Neural progenitor cell (in vitro differentiated cells): Measurements from ENCODE around the gene GPR161. TPM values are rescaled to one million over a fixed set of nuclear protein-coding genes. Genes with fewer than 3 reads are reported as not detected.

Experiments used
- DNase-seq: peaks from one replicate; pipeline ENCODE4 v3.0.0-alpha.2; 2016; ENCODE audit warnings: low spot score
- H2AFZ ChIP-seq: fragments of 200-600 bp; sonication (generic); replicated peaks from 2 replicates; pipeline ENCODE4 v1.6.1; 2016; ENCODE audit warnings: antibody characterized with exemption
- H3F3A ChIP-seq: fragments of 200-600 bp; sonication (generic); 2 replicates; pipeline ENCODE4 v1.6.1; 2016; ENCODE audit warnings: antibody characterized with exemption, low read depth
- H3K27ac ChIP-seq: fragments of 200-600 bp; sonication (generic); 2 replicates; pipeline ENCODE4 v1.5.1; 2016; ENCODE audit warnings: mild to moderate bottlenecking
- H3K27me3 ChIP-seq: fragments of 200-600 bp; sonication (generic); 2 replicates; pipeline ENCODE4 v1.6.1; 2016; ENCODE audit warnings: mild to moderate bottlenecking, moderate library complexity
- H3K36me3 ChIP-seq: fragments of 200-600 bp; sonication (generic); 2 replicates; pipeline ENCODE4 v1.5.1; 2016
- H3K4me1 ChIP-seq: fragments of 200-600 bp; sonication (generic); 2 replicates; pipeline ENCODE4 v1.6.1; 2016; ENCODE audit warnings: mixed run types
- H3K4me2 ChIP-seq: fragments of 200-600 bp; sonication (generic); 2 replicates; pipeline ENCODE4 v1.6.1; 2016
- H3K4me3 ChIP-seq: fragments of 200-600 bp; sonication (generic); 2 replicates; pipeline ENCODE4 v1.5.1; 2016
- H3K79me2 ChIP-seq: fragments of 200-600 bp; sonication (generic); 2 replicates; pipeline ENCODE4 v1.6.1; 2016; ENCODE audit warnings: low read depth
- H3K9ac ChIP-seq: fragments of 200-600 bp; sonication (generic); 2 replicates; pipeline ENCODE4 v1.6.1; 2016
- H3K9me3 ChIP-seq: fragments of 200-600 bp; sonication (generic); 2 replicates; pipeline ENCODE4 v1.5.1; 2016; ENCODE audit warnings: low read depth
- H4K20me1 ChIP-seq: fragments of 200-600 bp; sonication (generic); 2 replicates; pipeline ENCODE4 v1.6.1; 2016; ENCODE audit warnings: low read depth
- H3K27ac Mint-ChIP-seq: 3 replicates; pipeline ENCODE4 v1.8.0; 2021; ENCODE audit warnings: mixed read lengths
- H3K27me3 Mint-ChIP-seq: 2 replicates; pipeline ENCODE4 v1.8.0; 2022; ENCODE audit warnings: low read depth, mild to moderate bottlenecking, inconsistent platforms, moderate library complexity, mixed read lengths; ENCODE audit not compliant: insufficient read depth
- H3K36me3 Mint-ChIP-seq: 3 replicates; pipeline ENCODE4 v1.8.0; 2021; ENCODE audit warnings: mixed read lengths
- H3K4me1 Mint-ChIP-seq: 3 replicates; pipeline ENCODE4 v1.8.0; 2021; ENCODE audit warnings: mixed read lengths
- H3K4me3 Mint-ChIP-seq: 3 replicates; pipeline ENCODE4 v1.8.0; 2021; ENCODE audit warnings: mild to moderate bottlenecking, moderate library complexity, mixed read lengths
- H3K9me3 Mint-ChIP-seq: 3 replicates; pipeline ENCODE4 v1.8.0; 2020; ENCODE audit warnings: mixed read lengths
- CTCF ChIP-seq: fragments of 200-600 bp; sonication (generic); IDR thresholded peaks from 2 replicates; pipeline ENCODE4 v1.5.1; 2017; ENCODE audit warnings: antibody characterized with exemption, mild to moderate bottlenecking
- EZH2 ChIP-seq: fragments of 200-600 bp; sonication (generic); IDR thresholded peaks from 2 replicates; pipeline ENCODE4 v1.6.1; 2017; ENCODE audit warnings: antibody characterized with exemption, mild to moderate bottlenecking, moderate library complexity
- EZH2phosphoT487 ChIP-seq: fragments of 200-600 bp; sonication (generic); IDR thresholded peaks from 2 replicates; pipeline ENCODE4 v1.6.1; 2017; ENCODE audit warnings: antibody characterized with exemption
- total RNA-seq: library from RNA; depleted of rRNA; stranded (reverse); fragments of >200 nt; gene quantifications from 2 replicates; pipeline ENCODE4 v1.2.3, GENCODE V29; 2015; ENCODE audit warnings: low replicate concordance

The GPR161 gene
- total RNA-seq, 1 donor from 2014 or later = 21.1 TPM

DNA sequence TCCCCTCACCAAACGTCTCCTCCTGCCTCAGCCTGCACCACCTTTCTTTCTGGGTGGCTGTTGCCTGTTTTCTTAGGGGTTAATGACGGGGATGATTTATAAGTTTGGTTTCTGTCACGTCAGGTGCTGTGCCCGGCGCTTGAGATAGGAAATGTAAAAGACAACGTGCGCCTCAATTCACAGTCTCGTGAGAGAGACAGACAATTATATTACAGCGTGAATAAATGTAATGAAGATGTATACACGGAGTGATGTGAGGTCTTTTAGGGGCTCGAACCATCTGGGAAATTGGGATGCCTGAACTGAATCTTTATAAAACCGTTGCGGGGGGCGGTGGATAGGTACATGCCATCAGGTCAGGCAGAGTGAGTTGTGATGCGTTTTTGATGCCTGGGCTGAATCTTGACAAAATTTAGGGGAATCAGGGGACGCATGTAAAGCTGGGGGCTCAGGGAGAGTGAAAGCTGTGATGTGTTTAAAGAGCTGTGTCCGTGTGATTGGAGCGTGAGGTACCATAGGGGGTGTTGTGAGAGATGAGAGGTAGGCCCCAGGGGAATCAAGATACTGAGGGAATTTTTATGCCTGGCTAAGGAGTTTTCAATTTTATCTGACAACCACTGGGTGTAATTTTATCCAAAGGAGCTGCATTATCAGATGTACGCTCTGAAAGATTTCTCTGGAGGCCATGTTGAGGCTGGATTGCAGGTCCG is 42.9 kb upstream of the GPR161 start:
- no peaks in the 10 kb centered on the region for H3K9me3 ChIP-seq
- peak overlapping the region; percentile 87 for H3K27ac ChIP-seq
- TF ChIP-seq EZH2 (no peak), CTCF (no peak), EZH2phosphoT487 (no peak)

GRCh38 chr1:168178638-168179437 is 42.1 kb upstream of the GPR161 start, which contains the start of gene TIPRL:
Gene TIPRL, plus strand, starts transcription at chr1:168178962. Its CDS starts 116 bp downstream, at chr1:168179078.
- TF ChIP-seq CTCF (peak; percentile 74), EZH2phosphoT487 (no peak)
- H3K9me3 Mint-ChIP-seq = peaks cover 2% of the 10 kb centered on the region

More for the DNA sequence above, 42.9 kb upstream of the GPR161 start:
- Histone ChIP-seq H2AFZ (peak overlapping the region; percentile 94), H3K36me3 (no peaks in the 10 kb centered on the region), H3K9ac (peak overlapping the region; percentile 63), H3K4me1 (peaks cover 9% of the 10 kb centered on the region), H3K79me2 (peaks cover 43% of the 10 kb centered on the region), H3F3A (peaks cover 18% of the 10 kb centered on the region), H3K4me3 (peak overlapping the region; percentile 67), H3K27me3 (no peaks in the 10 kb centered on the region), H3K4me2 (peak overlapping the region; percentile 92), H4K20me1 (no peaks in the 10 kb centered on the region)
- peaks cover 2% of the 10 kb centered on the region for H3K9me3 Mint-ChIP-seq
- H3K27me3 Mint-ChIP-seq = peaks cover 7% of the 10 kb centered on the region
- H3K36me3 Mint-ChIP-seq = no peaks in the 10 kb centered on the region
- H3K27ac Mint-ChIP-seq = no peak overlapping the region
- H3K4me3 Mint-ChIP-seq = no peak overlapping the region
- H3K4me1 Mint-ChIP-seq = no peaks in the 10 kb centered on the region
- DNase-seq = peak; percentile 13

GRCh38 chr1:168178227-168178637 is 41.5 kb upstream of the GPR161 start:
- H3K4me3 ChIP-seq = peak overlapping the region; percentile 67
- H3K9me3 Mint-ChIP-seq = peaks cover 2% of the 10 kb centered on the region
- peaks cover 9% of the 10 kb centered on the region for H3K4me1 ChIP-seq
- no peak overlapping the region for H3K9ac ChIP-seq
- H3K27me3 Mint-ChIP-seq = peaks cover 7% of the 10 kb centered on the region
- no peaks in the 10 kb centered on the region for H3K36me3 Mint-ChIP-seq
- H3K27ac ChIP-seq = peak overlapping the region; percentile 14
- H3K27ac Mint-ChIP-seq = no peak overlapping the region
- peaks cover 41% of the 10 kb centered on the region for H3K79me2 ChIP-seq
- H4K20me1 ChIP-seq = no peaks in the 10 kb centered on the region
- TF ChIP-seq CTCF = no peak
- no peak for TF ChIP-seq EZH2phosphoT487
- TF ChIP-seq EZH2 = no peak
- H3K4me3 Mint-ChIP-seq = no peak overlapping the region
- peak overlapping the region; percentile 69 for H2AFZ ChIP-seq
- H3K4me2 ChIP-seq = peak overlapping the region; percentile 36
- H3K36me3 ChIP-seq = no peaks in the 10 kb centered on the region
- H3F3A ChIP-seq = peaks cover 18% of the 10 kb centered on the region
- H3K4me1 Mint-ChIP-seq = no peaks in the 10 kb centered on the region
- H3K9me3 ChIP-seq = no peaks in the 10 kb centered on the region
- no peaks in the 10 kb centered on the region for H3K27me3 ChIP-seq
- DNase-seq = no peak

More at GRCh38 chr1:168178638-168179437, 42.1 kb upstream of the GPR161 start, which contains the start of gene TIPRL:
- Histone ChIP-seq H3K36me3 (no peaks in the 10 kb centered on the region), H3K4me1 (peaks cover 9% of the 10 kb centered on the region), H3K9ac (peak within 1 kb of the TSS; percentile 63), H3K9me3 (no peaks in the 10 kb centered on the region), H3K27ac (peak within 1 kb of the TSS; percentile 87), H3K4me2 (peak within 1 kb of the TSS; percentile 92), H3K4me3 (peak within 1 kb of the TSS; percentile 67), H3F3A (peaks cover 18% of the 10 kb centered on the region), H4K20me1 (no peaks in the 10 kb centered on the region), H3K27me3 (no peaks in the 10 kb centered on the region), H2AFZ (peak within 1 kb of the TSS; percentile 94), H3K79me2 (peaks cover 43% of the 10 kb centered on the region)
- Mint-ChIP-seq H3K36me3 (no peaks in the 10 kb centered on the region), H3K27me3 (peaks cover 7% of the 10 kb centered on the region), H3K27ac (no peak within 1 kb of the TSS), H3K4me3 (no peak within 1 kb of the TSS), H3K4me1 (no peaks in the 10 kb centered on the region)
- peak; percentile 97 for DNase-seq
